ENCODE measurements around the gene ST6GALNAC2.

GRCh38 chr17:76544546-76545365, 40.9 kb downstream of the ST6GALNAC2 start:
- TF ChIP-seq POLR2A (IDR thresholded peaks at IDR 0.05), result no peak
- no peak for TF ChIP-seq CTCF (IDR thresholded peaks at IDR 0.05)
